ENCODE results near the gene NEK7.

The NEK7 gene

GRCh38 chr1:198281911-198282310 is 125.1 kb downstream of the NEK7 start:
- H2AFZ ChIP-seq (ENCODE audit: low read length), result no peak overlapping the region
- H3K9me2 ChIP-seq (ENCODE audit: low read depth, low read length), result no peaks in the 10 kb centered on the region
- no peak for TF ChIP-seq EZH2 (IDR thresholded peaks at IDR 0.05; ENCODE audit: borderline replicate concordance, low read length)
- TF ChIP-seq, protein P1, sequence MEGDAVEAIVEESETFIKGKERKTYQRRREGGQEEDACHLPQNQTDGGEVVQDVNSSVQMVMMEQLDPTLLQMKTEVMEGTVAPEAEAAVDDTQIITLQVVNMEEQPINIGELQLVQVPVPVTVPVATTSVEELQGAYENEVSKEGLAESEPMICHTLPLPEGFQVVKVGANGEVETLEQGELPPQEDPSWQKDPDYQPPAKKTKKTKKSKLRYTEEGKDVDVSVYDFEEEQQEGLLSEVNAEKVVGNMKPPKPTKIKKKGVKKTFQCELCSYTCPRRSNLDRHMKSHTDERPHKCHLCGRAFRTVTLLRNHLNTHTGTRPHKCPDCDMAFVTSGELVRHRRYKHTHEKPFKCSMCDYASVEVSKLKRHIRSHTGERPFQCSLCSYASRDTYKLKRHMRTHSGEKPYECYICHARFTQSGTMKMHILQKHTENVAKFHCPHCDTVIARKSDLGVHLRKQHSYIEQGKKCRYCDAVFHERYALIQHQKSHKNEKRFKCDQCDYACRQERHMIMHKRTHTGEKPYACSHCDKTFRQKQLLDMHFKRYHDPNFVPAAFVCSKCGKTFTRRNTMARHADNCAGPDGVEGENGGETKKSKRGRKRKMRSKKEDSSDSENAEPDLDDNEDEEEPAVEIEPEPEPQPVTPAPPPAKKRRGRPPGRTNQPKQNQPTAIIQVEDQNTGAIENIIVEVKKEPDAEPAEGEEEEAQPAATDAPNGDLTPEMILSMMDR (IDR thresholded peaks at IDR 0.05; ENCODE audit: low read length), result no peak
- H3F3A ChIP-seq (ENCODE audit: insufficient read depth, low read length), result no peaks in the 10 kb centered on the region
- H4K20me1 ChIP-seq (ENCODE audit: insufficient read depth, low read length), result no peaks in the 10 kb centered on the region
- no peaks in the 10 kb centered on the region for H3K9me3 ChIP-seq (ENCODE audit: low read length)
- H3K27ac ChIP-seq (ENCODE audit: low read depth, low read length, poor library complexity, severe bottlenecking), result no peak overlapping the region
- no peaks in the 10 kb centered on the region for H3K36me3 ChIP-seq (ENCODE audit: insufficient read depth, low read length)
- H3K27me3 ChIP-seq (ENCODE audit: insufficient read depth, low read length), result no peaks in the 10 kb centered on the region
- no peak overlapping the region for H3K4me3 ChIP-seq (ENCODE audit: low read depth, low read length, poor library complexity, severe bottlenecking)
- H3K79me2 ChIP-seq (ENCODE audit: insufficient read depth, low read length), result no peaks in the 10 kb centered on the region
- H3K4me1 ChIP-seq (ENCODE audit: insufficient read depth, low read length, severe bottlenecking), result peaks cover 12% of the 10 kb centered on the region
- no peak overlapping the region for H3K9ac ChIP-seq (ENCODE audit: low read length)
- no peak overlapping the region for H3K4me2 ChIP-seq (ENCODE audit: low read length)

- H3F3A ChIP-seq (ENCODE audit: insufficient read depth, low read length), result no peaks in the 10 kb centered on the region
- H3K9ac ChIP-seq (ENCODE audit: low read length), result no peak overlapping the region
- H3K27ac ChIP-seq (ENCODE audit: low read depth, low read length, poor library complexity, severe bottlenecking), result no peak overlapping the region
- no peaks in the 10 kb centered on the region for H4K20me1 ChIP-seq (ENCODE audit: insufficient read depth, low read length)
- TF ChIP-seq EZH2 (IDR thresholded peaks at IDR 0.05; ENCODE audit: borderline replicate concordance, low read length), result no peak
- TF ChIP-seq, protein P1 (IDR thresholded peaks at IDR 0.05; ENCODE audit: low read length), result no peak
- peaks cover 12% of the 10 kb centered on the region for H3K4me1 ChIP-seq (ENCODE audit: insufficient read depth, low read length, severe bottlenecking)
- H3K79me2 ChIP-seq (ENCODE audit: insufficient read depth, low read length), result no peaks in the 10 kb centered on the region
- H3K36me3 ChIP-seq (ENCODE audit: insufficient read depth, low read length), result no peaks in the 10 kb centered on the region
- H3K9me3 ChIP-seq (ENCODE audit: low read length), result no peaks in the 10 kb centered on the region
- no peaks in the 10 kb centered on the region for H3K27me3 ChIP-seq (ENCODE audit: insufficient read depth, low read length)
- no peak overlapping the region for H2AFZ ChIP-seq (ENCODE audit: low read length)
- H3K9me2 ChIP-seq (ENCODE audit: low read depth, low read length), result no peaks in the 10 kb centered on the region
- H3K4me3 ChIP-seq (ENCODE audit: low read depth, low read length, poor library complexity, severe bottlenecking), result no peak overlapping the region
- H3K4me2 ChIP-seq (ENCODE audit: low read length), result no peak overlapping the region
Observed at GRCh38 chr1:198283222-198283621, 126.4 kb downstream of the NEK7 start.

DNA sequence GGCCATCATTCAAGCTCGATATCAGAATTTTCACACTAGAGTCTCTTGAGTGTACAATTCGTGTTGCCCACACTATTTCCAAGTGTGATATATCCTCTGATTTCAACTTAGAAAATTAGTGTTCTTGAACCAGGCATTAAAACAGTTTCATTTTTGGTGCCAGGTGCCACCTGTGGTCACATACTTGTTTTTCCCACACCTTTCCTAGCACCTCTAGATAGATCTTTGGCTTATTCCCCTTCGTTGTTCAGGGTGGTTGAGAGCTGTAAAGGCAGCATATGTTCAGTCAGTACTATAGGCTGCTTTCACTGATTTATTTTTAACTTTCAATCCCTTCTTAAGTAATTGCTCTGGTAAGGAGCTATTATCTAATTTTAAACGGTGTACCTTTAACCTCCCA is 131.1 kb downstream of the NEK7 start:
- no peaks in the 10 kb centered on the region for H3K79me2 ChIP-seq (ENCODE audit: insufficient read depth, low read length)

More for the DNA sequence above, 131.1 kb downstream of the NEK7 start:
- no peak for TF ChIP-seq EZH2 (IDR thresholded peaks at IDR 0.05; ENCODE audit: borderline replicate concordance, low read length)
- TF ChIP-seq, protein P1 (IDR thresholded peaks at IDR 0.05; ENCODE audit: low read length), result no peak
- H4K20me1 ChIP-seq (ENCODE audit: insufficient read depth, low read length), result no peaks in the 10 kb centered on the region
- no peaks in the 10 kb centered on the region for H3K27me3 ChIP-seq (ENCODE audit: insufficient read depth, low read length)
- no peaks in the 10 kb centered on the region for H3K9me2 ChIP-seq (ENCODE audit: low read depth, low read length)
- H3K4me3 ChIP-seq (ENCODE audit: low read depth, low read length, poor library complexity, severe bottlenecking), result no peak overlapping the region
- no peaks in the 10 kb centered on the region for H3F3A ChIP-seq (ENCODE audit: insufficient read depth, low read length)
- H3K4me1 ChIP-seq (ENCODE audit: insufficient read depth, low read length, severe bottlenecking), result peaks cover 12% of the 10 kb centered on the region
- H3K9me3 ChIP-seq (ENCODE audit: low read length), result no peaks in the 10 kb centered on the region
- H3K27ac ChIP-seq (ENCODE audit: low read depth, low read length, poor library complexity, severe bottlenecking), result no peak overlapping the region
- H2AFZ ChIP-seq (ENCODE audit: low read length), result no peak overlapping the region
- H3K9ac ChIP-seq (ENCODE audit: low read length), result no peak overlapping the region
- H3K4me2 ChIP-seq (ENCODE audit: low read length), result no peak overlapping the region
- no peaks in the 10 kb centered on the region for H3K36me3 ChIP-seq (ENCODE audit: insufficient read depth, low read length)

All from OCI-LY1 (cell line).